Fibroblast of skin of back (primary cell): Measurements from ENCODE around the gene HMGN3. TPM values are rescaled to one million over a fixed set of nuclear protein-coding genes. Genes with fewer than 3 reads are reported as not detected.
A peak's percentile ranks its signal among the peaks of the same experiment; 100 is the strongest.
"Not testable (repeated sequence)": the region's sequence is repeated elsewhere in the genome, so short reads cannot be mapped to it uniquely, and the experiment has no call there.

Source experiments
- DNase-seq: peaks from one replicate; pipeline ENCODE4 v3.0.0-alpha.2; 2013
- polyA plus RNA-seq, 2 experiments: library from polyadenylated mRNA; unstranded; fragments of 120-200 nt; gene quantifications; one replicate each; pipeline ENCODE4 v1.2.1, GENCODE V29; 2013; ENCODE audit not compliant: insufficient read length in 2 of 2

The HMGN3 gene
- 52.6 TPM for polyA plus RNA-seq (2013, experiment 1 of 2; ENCODE audit: insufficient read length)
- polyA plus RNA-seq (2013, experiment 2 of 2; ENCODE audit: insufficient read length), result 33.4 TPM

DNA sequence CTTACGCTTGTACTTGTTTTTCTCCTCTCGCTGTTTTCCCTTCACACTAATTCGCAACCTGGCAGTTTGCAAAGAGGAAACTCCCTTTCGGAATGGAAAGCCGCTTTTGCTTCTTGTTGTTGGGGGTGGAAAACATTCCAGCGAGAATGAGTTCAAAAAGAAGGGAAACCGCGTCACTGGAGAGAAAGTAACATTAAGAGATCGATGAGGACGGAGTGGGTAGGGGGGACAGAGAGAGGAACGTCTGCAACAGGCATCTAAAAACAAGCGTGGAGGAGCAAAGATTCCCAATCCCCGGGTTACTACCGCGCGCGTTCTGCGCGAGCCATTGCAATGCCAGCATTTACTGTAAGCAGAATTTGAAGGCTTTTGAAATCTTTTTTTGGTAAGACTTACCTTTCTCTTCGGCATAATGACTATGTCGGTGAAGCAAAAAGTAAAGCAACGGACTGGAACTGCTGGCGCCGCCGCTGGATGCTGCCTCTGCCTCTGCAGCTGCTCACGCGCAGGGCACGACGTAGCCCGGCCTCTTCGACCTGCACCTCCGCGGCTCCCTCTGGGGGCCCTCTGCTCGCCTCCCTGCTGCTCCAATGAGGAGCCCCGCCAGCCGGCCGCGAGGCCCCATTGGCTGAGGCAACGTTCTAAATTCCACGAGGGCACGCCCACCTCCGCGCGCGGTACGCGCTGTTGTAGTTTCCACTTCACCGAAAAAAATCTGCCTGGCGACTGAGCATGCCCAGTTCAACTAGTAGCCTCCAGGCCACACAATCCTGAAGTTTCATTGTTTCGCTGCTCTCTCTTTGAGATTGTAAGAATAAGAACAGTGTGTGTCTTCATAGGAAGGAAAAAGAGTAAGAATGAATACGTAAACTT, at the start of gene HMGN3:
Gene HMGN3, minus strand, starts transcription at position 533 of the 873 bp plus-strand sequence.
- DNase-seq, result peak; percentile 92

DNA sequence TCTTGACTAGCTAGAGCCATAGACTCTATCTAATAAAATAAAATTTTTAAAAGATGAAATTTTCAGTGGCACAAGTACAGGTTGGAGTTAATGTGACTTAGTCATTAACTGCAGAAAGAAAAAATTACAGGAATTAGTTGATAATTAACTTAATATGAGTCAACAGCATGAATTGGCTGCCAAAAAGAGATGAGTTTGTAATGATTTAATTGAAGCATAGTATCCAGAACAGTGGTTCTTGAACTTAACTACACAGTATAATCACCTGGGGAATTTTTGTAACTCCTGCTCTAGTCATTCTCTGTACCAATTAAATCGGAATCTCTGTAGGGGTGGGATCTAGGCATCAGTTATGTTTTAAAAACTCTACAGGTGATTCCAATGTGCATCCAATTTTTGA, 46.3 kb upstream of the HMGN3 start:
- no peak for DNase-seq

DNA sequence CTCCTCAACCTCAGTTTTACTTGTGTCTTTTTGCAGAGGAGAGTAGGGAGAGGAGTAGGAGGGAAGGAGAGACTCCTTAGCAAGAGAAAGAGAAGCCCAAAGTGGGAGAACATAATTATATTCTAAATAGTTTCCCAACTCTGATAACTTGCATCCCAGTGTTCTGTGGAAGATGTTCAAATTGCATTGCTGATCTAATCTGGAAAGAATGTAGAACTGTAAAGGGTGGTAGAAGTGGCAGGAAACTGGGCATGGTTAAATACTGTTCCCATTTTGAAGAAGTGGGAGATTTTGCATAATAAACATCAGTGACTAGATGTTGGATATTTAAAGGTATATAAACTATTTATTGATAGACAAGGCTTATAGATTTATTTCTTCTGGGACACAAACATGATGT, 42.6 kb upstream of the HMGN3 start:
- peak; percentile 67 for DNase-seq

DNA sequence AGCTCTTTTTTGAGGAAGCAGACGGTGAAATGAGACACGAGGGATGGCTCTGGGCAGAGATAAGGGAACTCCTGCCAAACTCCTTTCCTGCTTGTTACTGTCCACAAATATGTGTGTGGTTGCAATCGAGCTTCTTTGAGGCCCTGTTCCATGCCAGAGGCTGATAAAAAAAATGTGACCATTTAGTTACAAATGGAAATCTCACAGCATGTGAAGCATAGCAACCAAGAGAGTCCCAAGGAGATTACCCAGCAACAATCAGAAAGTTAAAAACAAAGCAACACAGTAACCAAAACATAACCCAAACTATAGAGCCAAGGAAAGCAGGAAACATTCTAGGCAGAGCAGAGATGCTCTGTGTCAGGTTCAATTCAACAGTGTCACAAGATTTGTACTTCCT, 35.4 kb upstream of the HMGN3 start:
- peak; percentile 81 for DNase-seq

DNA sequence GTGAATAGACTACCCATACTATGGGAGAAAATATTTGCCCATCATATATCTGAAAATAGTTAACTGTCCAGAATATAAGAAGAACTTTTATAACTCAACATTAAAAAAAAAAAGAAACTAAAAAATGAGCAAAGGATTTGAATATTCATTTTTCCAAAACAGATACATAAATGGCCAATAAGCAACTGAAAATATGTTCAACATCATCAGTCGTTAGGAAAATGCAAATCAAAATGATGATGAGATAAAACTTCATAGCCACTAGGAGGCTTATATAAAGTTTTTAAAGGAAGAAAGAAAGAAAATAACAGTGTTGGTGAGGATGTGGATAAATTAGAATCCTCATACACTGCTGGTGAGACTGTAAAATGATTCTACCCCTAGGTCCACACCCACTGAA, 32.6 kb upstream of the HMGN3 start:
- DNase-seq, result no peak

DNA sequence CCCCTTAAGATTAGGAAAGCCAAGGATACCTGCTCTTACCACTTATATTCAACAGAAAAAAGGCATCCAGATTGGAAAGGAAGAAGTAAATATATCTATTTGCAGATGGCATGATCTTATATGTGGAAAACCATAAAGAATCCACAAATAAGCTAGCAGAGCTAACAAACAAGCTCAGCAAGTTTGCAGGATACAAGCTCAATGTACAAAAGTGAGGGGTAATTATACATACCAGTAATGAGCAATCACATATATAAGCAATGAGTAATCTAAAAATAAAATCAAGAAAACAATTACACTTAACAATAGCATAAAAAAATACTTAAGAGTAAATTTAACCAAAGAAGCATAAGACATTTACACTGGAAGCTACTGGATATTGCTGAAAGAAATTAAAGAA, 31.6 kb upstream of the HMGN3 start:
- DNase-seq, result no peak

DNA sequence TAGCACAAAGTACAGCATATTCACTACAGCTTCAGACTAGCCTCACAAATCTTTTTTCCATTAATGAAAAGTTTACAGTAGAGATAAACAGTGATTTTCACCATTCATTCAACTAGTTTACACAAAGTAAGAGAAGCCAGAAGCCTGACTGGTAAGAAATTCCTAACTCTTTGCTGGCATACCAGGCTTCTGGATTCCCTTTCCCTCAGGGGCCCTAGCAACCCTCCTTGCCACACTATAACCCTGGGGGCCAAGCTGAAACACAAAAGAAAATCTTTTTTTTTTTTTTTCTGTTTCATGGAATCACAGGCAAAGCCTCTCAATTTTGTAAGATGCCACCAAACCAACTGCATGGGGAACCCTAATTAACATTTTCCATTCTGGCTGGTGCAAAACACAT, 28.9 kb upstream of the HMGN3 start:
- no peak for DNase-seq

DNA sequence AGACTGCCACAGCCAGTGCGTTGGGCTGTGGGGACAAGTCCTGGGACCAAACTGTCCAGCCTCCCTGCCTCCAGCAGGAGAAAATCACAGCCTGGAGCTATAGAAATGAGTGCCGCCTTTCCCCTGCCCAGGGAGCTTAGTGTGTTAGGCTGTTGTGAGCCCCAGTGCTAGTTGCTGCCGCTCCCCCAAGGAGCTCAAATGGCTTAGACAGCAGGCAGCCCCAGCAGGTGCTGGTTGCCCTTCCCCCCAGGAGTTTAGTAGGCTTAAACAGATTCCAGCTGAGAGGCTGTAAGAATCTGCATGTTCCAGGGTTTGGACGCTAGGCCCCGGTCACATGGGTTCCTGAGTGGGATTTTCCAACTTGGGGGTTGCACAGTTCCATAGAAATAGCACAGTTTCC, 27.2 kb upstream of the HMGN3 start:
- DNase-seq, result no peak

DNA sequence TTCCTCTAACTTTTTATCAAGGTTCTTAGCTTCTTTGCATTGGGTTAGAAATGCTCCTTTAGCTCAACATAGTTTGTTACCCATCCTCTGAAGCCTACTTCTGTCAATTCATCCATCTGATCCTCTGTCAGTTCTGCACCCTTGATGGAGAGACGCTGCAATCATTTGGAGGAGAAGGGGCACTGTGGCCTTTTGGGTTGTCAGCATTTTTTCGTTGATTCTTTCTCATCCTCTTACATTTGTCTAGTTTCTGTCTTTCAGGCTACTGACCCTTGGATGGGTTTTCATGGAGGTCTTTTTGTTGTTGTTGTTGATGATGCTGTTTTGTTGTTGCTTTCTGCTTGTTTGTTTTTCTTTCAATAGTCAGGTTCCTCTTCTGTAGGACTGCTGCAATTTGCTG, 26.3 kb upstream of the HMGN3 start:
- DNase-seq, result no peak

DNA sequence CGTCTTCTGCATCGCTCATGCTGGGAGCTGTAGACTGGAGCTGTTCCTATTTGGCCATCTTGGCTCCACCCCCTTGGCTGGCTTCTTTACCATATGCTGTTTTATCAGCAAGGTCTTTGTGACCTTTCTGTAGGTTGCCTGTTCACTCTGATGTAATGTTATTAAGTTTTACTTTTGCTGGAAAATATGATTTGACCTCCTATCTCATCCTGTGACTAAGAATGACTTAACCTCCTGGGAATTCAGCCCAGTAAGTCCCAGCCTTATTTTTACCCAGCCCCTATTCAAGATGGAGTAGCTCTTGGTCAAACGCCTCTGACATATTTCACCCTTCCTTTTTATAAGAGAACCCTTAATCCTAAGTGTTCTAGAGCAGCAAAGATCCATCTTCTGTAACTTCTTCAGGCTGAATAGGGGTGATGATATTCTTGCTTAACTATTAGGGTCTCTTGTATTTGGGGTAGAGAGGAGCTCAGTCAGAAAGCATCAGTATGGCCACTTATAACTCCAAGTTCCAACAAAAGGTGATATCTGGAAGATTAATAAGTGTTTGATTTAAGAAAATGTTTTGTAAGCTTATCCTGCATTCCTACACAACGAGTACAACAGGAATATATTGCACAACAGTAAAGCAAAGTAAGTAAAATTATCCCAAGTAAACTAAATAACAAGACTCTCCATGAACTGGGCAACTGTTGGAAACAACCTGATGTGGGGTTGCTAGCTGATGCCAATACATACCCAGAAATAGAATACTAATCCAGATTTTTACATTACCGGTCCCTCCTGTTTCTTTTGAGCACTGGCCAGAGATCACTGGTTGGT, 23.1 kb upstream of the HMGN3 start:
- DNase-seq, result peak; percentile 60

DNA sequence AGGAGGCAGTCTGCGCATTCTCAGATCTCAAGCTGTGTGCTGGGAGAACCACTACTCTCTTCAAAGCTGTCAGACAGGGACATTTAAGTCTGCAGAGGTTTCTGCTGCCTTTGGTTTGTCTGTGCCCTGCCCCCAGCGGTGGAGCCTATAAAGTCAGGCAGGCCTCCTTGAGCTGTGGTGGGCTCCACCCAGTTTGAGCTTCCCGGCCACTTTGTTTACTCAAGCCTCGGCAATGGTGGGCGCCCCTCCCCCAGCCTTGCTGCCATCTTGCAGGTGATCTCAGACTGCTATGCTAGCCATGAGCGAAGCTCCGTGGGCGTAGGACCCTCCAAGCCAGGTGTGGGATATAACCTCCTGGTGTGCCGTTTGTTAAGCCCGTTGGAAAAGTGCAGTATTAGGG, 22.3 kb upstream of the HMGN3 start:
- not testable (repeated sequence) for DNase-seq

DNA sequence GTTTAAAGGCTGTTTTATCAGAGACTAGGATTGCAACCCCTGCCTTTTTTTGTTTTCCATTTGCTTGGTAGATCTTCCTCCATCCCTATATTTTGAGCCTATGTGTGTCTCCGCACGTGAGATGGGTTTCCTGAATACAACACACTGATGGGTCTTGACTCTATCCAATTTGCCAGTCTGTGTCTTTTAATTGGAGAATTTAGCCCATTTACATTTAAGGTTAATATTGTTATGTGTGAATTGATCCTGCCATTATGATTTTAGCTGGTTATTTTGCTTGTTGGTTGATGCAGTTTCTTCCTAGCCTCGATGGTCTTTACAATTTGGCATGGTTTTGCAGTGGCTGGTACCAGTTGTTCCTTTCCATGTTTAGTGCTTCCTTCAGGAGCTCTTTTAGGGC, 20.6 kb upstream of the HMGN3 start:
- DNase-seq, result not testable (repeated sequence)

DNA sequence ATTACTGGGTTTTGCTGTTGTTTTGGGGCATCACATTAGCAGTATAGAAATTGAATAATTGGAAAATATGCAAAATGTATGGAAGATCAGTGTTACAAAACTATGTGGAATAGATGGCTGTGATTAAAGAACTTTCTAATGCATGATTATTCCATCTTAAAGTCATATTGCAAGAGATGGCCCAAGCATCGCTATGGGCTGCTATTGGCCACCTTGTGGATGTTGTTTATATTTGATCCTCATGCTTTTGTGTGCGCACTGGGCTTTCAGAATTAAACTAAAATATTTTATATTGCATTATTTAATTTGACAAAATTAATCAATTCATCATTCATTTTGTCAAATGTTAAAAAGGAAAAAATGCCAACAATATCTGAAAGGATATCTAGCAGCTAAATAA, 16.1 kb upstream of the HMGN3 start:
- DNase-seq, result no peak

DNA sequence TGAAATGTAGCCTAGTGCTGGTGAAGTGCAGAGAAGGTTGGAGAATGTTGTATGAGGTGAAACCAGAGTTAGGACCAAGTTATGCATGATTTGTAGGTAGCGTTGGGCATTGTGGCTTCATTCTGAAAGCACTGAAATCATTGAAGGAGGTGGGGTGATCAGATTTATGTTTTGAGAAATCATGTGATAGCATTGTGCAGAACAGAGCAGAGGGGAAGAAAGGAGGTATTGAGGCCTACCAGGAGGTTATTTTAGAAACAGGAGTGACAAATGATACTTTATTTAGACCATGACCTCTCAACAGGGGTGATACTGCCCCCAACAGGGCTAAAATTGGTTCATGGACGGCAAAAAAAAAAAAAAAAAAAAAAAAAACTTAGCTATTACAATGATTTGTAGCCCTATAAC, 15.6 kb upstream of the HMGN3 start:
- DNase-seq, result no peak

DNA sequence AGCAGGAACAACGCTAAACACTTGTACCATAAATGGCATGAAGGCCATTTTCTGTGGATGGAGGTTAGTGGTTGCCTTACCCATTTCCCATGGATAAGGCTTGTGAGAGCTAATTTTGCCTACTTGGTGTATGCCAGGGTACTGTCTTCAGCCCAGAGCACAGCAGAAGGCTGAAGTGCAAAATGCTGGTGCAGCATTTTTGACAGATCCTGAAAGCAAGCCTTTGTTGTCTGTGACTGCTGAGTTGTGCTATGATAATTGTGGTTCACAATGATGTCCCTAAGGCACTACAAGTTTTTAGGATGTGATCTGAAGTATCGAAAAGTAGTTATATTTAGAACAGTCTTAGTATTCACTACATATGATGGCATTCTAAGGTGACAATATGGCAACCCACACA, 14.7 kb upstream of the HMGN3 start:
- no peak for DNase-seq

DNA sequence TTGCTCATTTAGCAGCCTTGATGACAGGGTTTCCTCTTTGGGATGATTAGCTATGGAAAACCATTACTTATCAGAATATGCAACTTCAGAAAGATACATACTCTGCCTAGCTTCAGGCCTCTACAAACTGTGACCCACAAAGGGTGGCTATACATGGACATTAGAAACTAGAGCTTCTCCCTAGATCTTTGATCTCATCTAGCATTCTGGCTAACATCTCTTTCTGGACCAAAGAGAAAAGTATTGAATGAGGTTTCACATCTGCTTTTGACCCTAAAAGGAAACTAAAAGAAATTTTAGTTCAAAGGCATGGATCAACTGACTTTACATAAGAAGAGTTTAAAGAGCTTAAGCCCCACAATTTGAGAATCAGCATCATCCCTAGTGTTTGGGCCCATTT, 12.4 kb upstream of the HMGN3 start:
- no peak for DNase-seq

DNA sequence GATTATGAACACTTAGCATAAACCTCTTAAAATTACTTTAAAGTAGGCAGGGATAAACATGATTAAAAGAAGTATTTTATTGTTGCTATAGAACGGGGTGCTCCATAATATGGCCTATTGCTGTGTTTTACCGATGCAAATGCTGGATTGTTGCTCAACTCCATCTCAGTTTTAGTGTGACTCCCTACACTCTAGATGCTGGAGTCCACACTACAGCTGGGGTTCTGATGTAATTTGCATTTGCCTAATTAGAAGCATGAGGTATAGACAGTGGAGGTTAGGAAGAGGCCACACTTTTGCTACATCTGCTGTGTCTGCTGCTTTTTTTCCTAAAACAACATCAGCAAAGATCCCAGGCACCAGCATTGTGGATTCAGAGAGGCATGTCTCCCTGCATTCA, 6.7 kb upstream of the HMGN3 start:
- DNase-seq, result no peak

DNA sequence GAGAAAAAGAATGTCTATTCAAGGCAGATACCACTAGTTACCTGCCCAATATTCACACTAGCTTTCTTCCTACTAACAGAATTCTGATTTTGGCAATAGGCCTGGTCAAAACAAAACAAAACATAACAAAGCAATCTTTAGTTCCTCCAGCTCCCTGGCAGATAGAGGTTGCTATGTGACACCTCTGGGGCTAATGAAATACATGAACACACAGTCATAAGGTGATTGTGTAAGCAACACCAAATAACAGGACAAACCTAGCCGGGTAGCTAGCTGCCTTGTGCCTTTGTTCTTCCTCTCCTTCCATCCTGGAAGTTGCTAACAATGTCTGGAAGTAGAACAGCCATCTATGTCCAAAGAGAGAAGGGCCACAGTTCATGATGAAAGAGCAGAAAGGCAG, 6.0 kb upstream of the HMGN3 start:
- no peak for DNase-seq

DNA sequence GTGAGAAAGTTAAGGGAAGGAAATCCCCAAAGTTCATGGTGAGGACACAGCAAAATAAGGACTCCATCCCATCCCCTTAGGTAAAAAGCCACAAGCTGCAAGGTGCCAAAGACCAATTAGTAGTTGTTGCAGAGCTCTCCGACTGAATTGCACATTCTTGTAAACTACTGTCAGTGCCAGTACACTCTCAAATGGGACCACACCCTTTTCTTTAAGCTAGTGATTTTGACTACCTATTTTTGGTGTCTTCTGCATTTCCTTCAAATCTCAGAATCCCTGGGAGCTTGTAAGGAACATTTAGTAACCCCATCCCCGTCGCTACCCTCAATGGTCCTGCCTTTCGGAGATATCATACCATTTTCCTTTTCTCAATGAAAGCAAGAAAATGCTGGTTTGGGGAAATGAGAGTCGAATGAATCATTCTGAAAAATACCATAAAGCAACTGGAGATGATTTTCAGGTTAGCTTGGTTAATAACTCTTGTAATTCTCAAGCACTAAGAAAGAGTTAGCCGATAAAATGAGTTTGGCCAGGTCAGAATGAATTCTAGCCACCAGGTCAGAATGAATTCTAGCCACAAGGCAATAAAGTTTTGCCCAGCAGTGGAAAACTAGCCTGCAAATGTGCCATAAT, 5.2 kb upstream of the HMGN3 start:
- no peak for DNase-seq

DNA sequence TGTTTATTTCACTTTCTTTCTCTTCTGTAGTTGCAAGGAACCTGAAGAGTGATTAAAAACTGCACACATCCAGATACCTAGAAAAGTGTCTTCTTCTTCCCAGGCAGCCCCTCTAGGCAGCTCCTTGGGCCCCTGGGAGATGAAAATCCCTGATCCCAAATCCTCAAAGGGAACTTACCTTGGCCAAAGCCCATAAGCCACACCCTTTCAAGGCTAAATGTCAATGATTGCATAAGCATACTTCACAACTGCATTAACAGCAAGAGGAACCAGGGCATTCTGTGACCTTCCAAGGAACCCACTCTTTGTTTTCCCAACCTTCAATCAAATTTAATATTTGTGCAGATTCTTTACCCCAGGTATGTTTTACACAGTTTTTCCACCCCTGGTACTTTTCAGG, 4.4 kb upstream of the HMGN3 start:
- no peak for DNase-seq

DNA sequence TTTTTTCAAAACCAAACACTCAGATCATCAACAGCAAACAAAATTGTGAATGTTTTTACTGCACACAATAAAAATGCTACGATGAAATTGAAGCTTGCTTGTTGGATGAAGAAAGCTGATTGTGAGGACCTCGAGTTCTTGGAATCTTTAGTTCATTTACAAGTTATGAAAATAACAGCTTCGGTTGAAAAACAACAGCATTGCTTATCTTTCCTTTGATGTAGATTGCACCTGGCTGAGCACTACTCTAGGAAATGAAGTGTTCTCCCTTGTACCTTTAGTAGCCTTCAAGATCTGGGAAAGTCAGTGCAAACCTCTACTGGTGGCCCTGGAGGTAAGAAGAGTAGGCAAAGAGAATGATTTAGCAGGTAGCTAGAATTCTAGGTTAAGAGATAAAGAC, 2.2 kb upstream of the HMGN3 start:
- no peak for DNase-seq

DNA sequence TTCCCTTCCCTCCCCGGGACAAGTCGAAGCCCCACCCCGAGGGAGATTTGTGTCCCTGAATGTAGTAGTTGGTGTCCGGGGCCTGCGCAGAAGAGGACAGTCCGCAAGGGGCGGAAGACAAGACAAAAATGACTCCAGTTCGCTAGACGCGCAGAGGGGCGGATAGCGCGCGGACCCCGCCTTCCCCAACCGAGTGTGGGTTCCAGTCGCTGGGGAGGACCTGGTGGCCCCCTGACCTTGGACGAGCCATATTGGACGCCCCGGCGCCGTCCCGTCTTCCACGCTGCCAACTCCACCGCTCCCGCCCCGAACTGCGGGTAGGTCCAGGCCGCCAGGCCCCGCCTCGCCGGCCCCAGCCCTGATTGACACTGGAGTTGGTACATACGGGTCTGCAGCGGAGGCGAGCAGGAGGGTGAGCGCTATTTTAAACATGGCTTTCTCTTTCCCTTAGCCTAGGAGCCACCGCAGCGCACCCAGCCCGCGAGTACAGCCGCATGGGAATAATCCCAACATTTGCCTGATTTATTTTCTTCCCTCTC, 802 bp downstream of the HMGN3 start:
- peak; percentile 89 for DNase-seq
